Mesenchymal stem cell (in vitro differentiated cells and primary cell): Measurements from ENCODE around the gene WDR31.

Experiments used
- DNase-seq: peaks from one replicate; pipeline ENCODE4 v3.0.0-alpha.2; 2013
- H2AFZ ChIP-seq: one replicate; pipeline ENCODE4 v1.6.1; 2013; ENCODE audit warnings: low read depth, mild to moderate bottlenecking, control low read depth, inconsistent platforms, low read length, moderate library complexity
- H2AK5ac ChIP-seq: 2 replicates; pipeline ENCODE4 v1.6.1; 2013; ENCODE audit warnings: low read length, moderate library complexity, mild to moderate bottlenecking, inconsistent platforms; ENCODE audit not compliant: severe bottlenecking
- H2BK120ac ChIP-seq: one replicate; pipeline ENCODE4 v1.6.1; 2013; ENCODE audit warnings: low read depth, mild to moderate bottlenecking, inconsistent platforms, low read length, moderate library complexity
- H2BK12ac ChIP-seq, 2 experiments: one replicate each; pipeline ENCODE4 v1.6.1; 2013; ENCODE audit warnings: inconsistent platforms in 2 of 2, low read length in 2 of 2, mild to moderate bottlenecking in 2 of 2, moderate library complexity in 2 of 2, control low read depth in 1 of 2
- H2BK15ac ChIP-seq: one replicate; pipeline ENCODE4 v1.6.1; 2013; ENCODE audit warnings: mild to moderate bottlenecking, low read depth, inconsistent platforms; ENCODE audit not compliant: poor library complexity, severe bottlenecking
- H2BK5ac ChIP-seq: 2 replicates; pipeline ENCODE4 v1.6.1; 2013; ENCODE audit warnings: low read depth, mild to moderate bottlenecking, low read length, control low read depth, inconsistent platforms; ENCODE audit not compliant: poor library complexity, severe bottlenecking
- H3K14ac ChIP-seq, 2 experiments: one replicate each; pipeline ENCODE4 v1.6.1; 2013; ENCODE audit warnings: inconsistent platforms in 2 of 2, low read length in 2 of 2, control low read depth in 1 of 2, mild to moderate bottlenecking in 1 of 2, moderate library complexity in 1 of 2
- H3K18ac ChIP-seq, 2 experiments: one replicate each; pipeline ENCODE4 v1.6.1; 2013; ENCODE audit warnings: inconsistent platforms in 2 of 2, low read length in 2 of 2, control low read depth in 1 of 2, low read depth in 1 of 2, mild to moderate bottlenecking in 1 of 2
- H3K23ac ChIP-seq, 2 experiments: one replicate each; pipeline ENCODE4 v1.6.1; 2013; ENCODE audit warnings: inconsistent platforms in 2 of 2, low read length in 2 of 2, mild to moderate bottlenecking in 2 of 2, moderate library complexity in 2 of 2, control low read depth in 1 of 2
- H3K27ac ChIP-seq: 2 replicates; pipeline ENCODE4 v1.5.1; 2013; ENCODE audit warnings: mild to moderate bottlenecking, moderate library complexity, low read length, control low read depth, inconsistent platforms; ENCODE audit not compliant: poor library complexity, severe bottlenecking
- H3K27me3 ChIP-seq, 2 experiments: 2 replicates each; pipeline versions ENCODE4 v1.6.1 to v1.7.0; 2013; ENCODE audit warnings: low read length in 2 of 2, mild to moderate bottlenecking in 2 of 2, moderate library complexity in 2 of 2, control low read depth in 1 of 2, inconsistent platforms in 1 of 2; ENCODE audit not compliant: control insufficient read depth in 1 of 2, insufficient read depth in 1 of 2
- H3K36me3 ChIP-seq, 2 experiments: 2 replicates each; pipeline versions ENCODE4 v1.6.1 to v1.7.0; 2013; ENCODE audit warnings: low read length in 2 of 2, control low read depth in 1 of 2, inconsistent platforms in 1 of 2, low read depth in 1 of 2, mild to moderate bottlenecking in 1 of 2; ENCODE audit not compliant: insufficient read depth in 2 of 2, control insufficient read depth in 1 of 2
- H3K4ac ChIP-seq, 2 experiments: one replicate each; pipeline ENCODE4 v1.6.1; 2013; ENCODE audit warnings: inconsistent platforms in 2 of 2, low read length in 2 of 2, mild to moderate bottlenecking in 2 of 2, moderate library complexity in 2 of 2, control low read depth in 1 of 2, low read depth in 1 of 2
- H3K4me1 ChIP-seq: 2 replicates; pipeline ENCODE4 v1.6.1; 2013; ENCODE audit warnings: low read depth, low read length, control low read depth; ENCODE audit not compliant: control insufficient read depth, insufficient read depth
- H3K4me2 ChIP-seq: 2 replicates; pipeline ENCODE4 v1.6.1; 2013; ENCODE audit warnings: low read length, mild to moderate bottlenecking, inconsistent platforms; ENCODE audit not compliant: poor library complexity, severe bottlenecking
- H3K4me3 ChIP-seq, 2 experiments: 2 replicates each; pipeline versions ENCODE4 v1.5.1 to v1.7.0; 2013; ENCODE audit warnings: low read length in 2 of 2, mild to moderate bottlenecking in 2 of 2, control low read depth in 1 of 2, low read depth in 1 of 2; ENCODE audit not compliant: insufficient read depth in 1 of 2
- H3K79me1 ChIP-seq: replicated peaks from 2 replicates; pipeline ENCODE4 v1.6.1; 2013; ENCODE audit warnings: mild to moderate bottlenecking, control low read depth, low read length, inconsistent platforms; ENCODE audit not compliant: poor library complexity, severe bottlenecking
- H3K9ac ChIP-seq: 2 replicates; pipeline ENCODE4 v1.7.0; 2013; ENCODE audit warnings: mild to moderate bottlenecking, low read length, moderate library complexity
- H3K9me3 ChIP-seq: 2 replicates; pipeline ENCODE4 v1.7.0; 2013; ENCODE audit warnings: mild to moderate bottlenecking, low read length; ENCODE audit not compliant: control insufficient read depth
- H4K8ac ChIP-seq: one replicate; pipeline ENCODE4 v1.6.1; 2013; ENCODE audit warnings: inconsistent platforms, mild to moderate bottlenecking, low read length, moderate library complexity
- H4K91ac ChIP-seq: one replicate; pipeline ENCODE4 v1.6.1; 2013; ENCODE audit warnings: mild to moderate bottlenecking, low read length, inconsistent platforms
- WGBS: methylation state at CpG from one replicate; pipeline ENCODE4 v1.1.7; 2013; ENCODE audit warnings: mixed read lengths; 5-methylcytosine and 5-hydroxymethylcytosine counted together

Gene WDR31

GRCh38 chr9:113331780-113332179, 8.3 kb downstream of the WDR31 start:
- Histone ChIP-seq H3K9me3 (no peaks in the 10 kb centered on the region), H3K79me1 (no peaks in the 10 kb centered on the region), H3K23ac (no peak overlapping the region), H3K27ac (no peak overlapping the region), H3K36me3 (peaks cover 0 to 33% of the 10 kb centered on the region in 2 experiments), H4K91ac (no peak overlapping the region), H3K9ac (no peak overlapping the region), H3K4me3 (no peak overlapping the region), H2AFZ (no peak overlapping the region), H4K8ac (no peak overlapping the region), H3K27me3 (no peaks in the 10 kb centered on the region), H2BK15ac (no peak overlapping the region), H3K14ac (no peak overlapping the region), H2BK5ac (no peak overlapping the region), H3K4me1 (no peaks in the 10 kb centered on the region), H3K4ac (no peak overlapping the region), H2BK120ac (no peak overlapping the region), H3K4me2 (no peak overlapping the region), H2AK5ac (no peak overlapping the region), H3K18ac (no peak overlapping the region), H2BK12ac (no peak overlapping the region)
- DNase-seq = no peak
- WGBS = 71% methylated on average over 4 of the region's 4 CpGs

GRCh38 chr9:113328045-113328782, 11.9 kb downstream of the WDR31 start:
- peaks cover 0 to 33% of the 10 kb centered on the region in 2 experiments for H3K36me3 ChIP-seq
- H3K4ac ChIP-seq = no peak overlapping the region
- H4K91ac ChIP-seq = no peak overlapping the region
- no peak overlapping the region for H2BK12ac ChIP-seq
- H3K27ac ChIP-seq = no peak overlapping the region
- no peak overlapping the region for H3K23ac ChIP-seq
- no peak overlapping the region for H3K18ac ChIP-seq
- no peak overlapping the region for H2AFZ ChIP-seq
- H2BK5ac ChIP-seq = no peak overlapping the region
- 89% methylated on average over 1 of the region's 3 CpGs for WGBS
- H3K4me2 ChIP-seq = no peak overlapping the region
- no peak overlapping the region for H3K9ac ChIP-seq
- H3K9me3 ChIP-seq = no peaks in the 10 kb centered on the region
- no peaks in the 10 kb centered on the region for H3K79me1 ChIP-seq
- H2BK120ac ChIP-seq = no peak overlapping the region
- H3K4me3 ChIP-seq = no peak overlapping the region
- no peak overlapping the region for H4K8ac ChIP-seq
- H2BK15ac ChIP-seq = no peak overlapping the region
- no peak overlapping the region for H3K14ac ChIP-seq
- no peak for DNase-seq
- no peak overlapping the region for H2AK5ac ChIP-seq
- no peaks in the 10 kb centered on the region for H3K27me3 ChIP-seq
- H3K4me1 ChIP-seq = no peaks in the 10 kb centered on the region

- Histone ChIP-seq H3K36me3 (peaks cover 0 to 31% of the 10 kb centered on the region in 2 experiments), H2AFZ (no peak overlapping the region), H3K23ac (no peak overlapping the region), H3K9ac (no peak overlapping the region), H3K4me3 (no peak overlapping the region), H3K79me1 (no peaks in the 10 kb centered on the region), H3K27me3 (peaks cover 0 to 6% of the 10 kb centered on the region in 2 experiments), H3K4me1 (no peaks in the 10 kb centered on the region), H3K4ac (no peak overlapping the region), H4K8ac (no peak overlapping the region), H3K18ac (no peak overlapping the region), H3K9me3 (no peaks in the 10 kb centered on the region), H4K91ac (no peak overlapping the region), H2BK120ac (no peak overlapping the region), H3K4me2 (no peak overlapping the region), H3K27ac (no peak overlapping the region), H2AK5ac (no peak overlapping the region), H2BK15ac (no peak overlapping the region), H2BK12ac (no peak overlapping the region), H3K14ac (no peak overlapping the region), H2BK5ac (no peak overlapping the region)
- 96% methylated on average over 3 of the region's 4 CpGs for WGBS
- no peak for DNase-seq
Measured at GRCh38 chr9:113326230-113326629, 13.8 kb downstream of the WDR31 start.

GRCh38 chr9:113322671-113323070, 17.4 kb downstream of the WDR31 start:
- H3K14ac ChIP-seq = no peak overlapping the region
- no peak overlapping the region for H2AK5ac ChIP-seq
- 84% methylated on average over 6 of the region's 6 CpGs for WGBS
- H2BK12ac ChIP-seq = no peak overlapping the region
- H4K8ac ChIP-seq = no peak overlapping the region
- no peaks in the 10 kb centered on the region for H3K79me1 ChIP-seq
- H3K4me1 ChIP-seq = no peaks in the 10 kb centered on the region
- H2BK15ac ChIP-seq = no peak overlapping the region
- H2BK120ac ChIP-seq = no peak overlapping the region
- H3K23ac ChIP-seq = no peak overlapping the region
- H3K36me3 ChIP-seq = peaks cover 0 to 46% of the 10 kb centered on the region in 2 experiments
- H3K4me2 ChIP-seq = no peak overlapping the region
- peaks cover 0 to 13% of the 10 kb centered on the region in 2 experiments for H3K27me3 ChIP-seq
- H4K91ac ChIP-seq = no peak overlapping the region
- no peak overlapping the region for H3K4me3 ChIP-seq
- no peak overlapping the region for H2BK5ac ChIP-seq
- no peak overlapping the region for H3K9ac ChIP-seq
- H2AFZ ChIP-seq = no peak overlapping the region
- no peak for DNase-seq
- no peak overlapping the region for H3K4ac ChIP-seq
- H3K18ac ChIP-seq = no peak overlapping the region
- no peaks in the 10 kb centered on the region for H3K9me3 ChIP-seq
- no peak overlapping the region for H3K27ac ChIP-seq
